ENCODE results near the gene RASL10A.
A peak's percentile ranks its signal among the peaks of the same experiment; 100 is the strongest.

The RASL10A gene

GRCh38 chr22:29337631-29338284 lies 22.3 kb upstream of the RASL10A start:
- DNase-seq, result no peak

GRCh38 chr22:29336751-29337490 lies 21.4 kb upstream of the RASL10A start:
- no peak for DNase-seq

- DNase-seq, result no peak
Measured at GRCh38 chr22:29335656-29336055, 20.2 kb upstream of the RASL10A start.

GRCh38 chr22:29334696-29335344 lies 19.3 kb upstream of the RASL10A start:
- no peak for DNase-seq

- DNase-seq, result no peak
Measured at GRCh38 chr22:29334148-29334547, 18.7 kb upstream of the RASL10A start.

GRCh38 chr22:29332886-29333496 lies 17.5 kb upstream of the RASL10A start:
- no peak for DNase-seq

- DNase-seq, result no peak
Measured at GRCh38 chr22:29331658-29332300, 16.3 kb upstream of the RASL10A start.

GRCh38 chr22:29331213-29331612 lies 15.7 kb upstream of the RASL10A start:
- DNase-seq, result no peak

GRCh38 chr22:29330753-29331152 lies 15.3 kb upstream of the RASL10A start:
- no peak for DNase-seq

- no peak for DNase-seq
Measured at GRCh38 chr22:29330291-29330690, 14.8 kb upstream of the RASL10A start.

- no peak for DNase-seq
Measured at GRCh38 chr22:29329581-29329980, 14.1 kb upstream of the RASL10A start.

- peak; percentile 61 for DNase-seq
Measured at GRCh38 chr22:29328566-29329500, 13.3 kb upstream of the RASL10A start.

- no peak for DNase-seq
Measured at GRCh38 chr22:29328055-29328454, 12.6 kb upstream of the RASL10A start.

- no peak for DNase-seq
Measured at GRCh38 chr22:29327089-29327764, 11.7 kb upstream of the RASL10A start.

- DNase-seq, result no peak
Measured at GRCh38 chr22:29326481-29326880, 11.0 kb upstream of the RASL10A start.

GRCh38 chr22:29325785-29326315 lies 10.4 kb upstream of the RASL10A start:
- DNase-seq, result no peak

GRCh38 chr22:29325356-29325755 lies 9.9 kb upstream of the RASL10A start:
- DNase-seq, result no peak

GRCh38 chr22:29323641-29324040 lies 8.1 kb upstream of the RASL10A start:
- no peak for DNase-seq

GRCh38 chr22:29320546-29320945 lies 5.0 kb upstream of the RASL10A start:
- no peak for DNase-seq

GRCh38 chr22:29319072-29319471 lies 3.6 kb upstream of the RASL10A start:
- no peak for DNase-seq

GRCh38 chr22:29317827-29318454 lies 2.4 kb upstream of the RASL10A start:
- DNase-seq, result no peak
